K562 (cell line): ENCODE results near the gene PRRT1. TPM values are rescaled to one million over a fixed set of nuclear protein-coding genes. Genes with fewer than 3 reads are reported as not detected.

Source experiments
- ATAC-seq: fragments of 200-7000 bp; cut with Tn5 transposase; 3 replicates; pipeline ENCODE4 v1.9.1; 2020; ENCODE audit warnings: moderate library complexity
- BruUV-seq: library from RNA; stranded (reverse); fragments of 400-500 nt; replicated peaks from 2 replicates; lab custom pipeline; 2021; lab: Mats Ljungman, UMichigan
- CTCF ChIA-PET: fragments of 300-600 bp; formaldehyde crosslinking; extraction: SDS; loops from one replicate; lab custom pipeline; 2021; ENCODE audit warnings: low intra/inter-chr PET ratio; lab: Yijun Ruan, JAX
- POLR2A ChIA-PET: fragments of 300-600, 350-650 bp; sonication (Branson Sonifier 250); formaldehyde crosslinking; extraction: SDS; loops from one replicate; lab custom pipeline; 2021; ENCODE audit warnings: antibody characterized with exemption, inconsistent platforms; lab: Yijun Ruan, JAX
- DNase-seq, 4 experiments: peaks; one replicate each; pipeline versions ENCODE4 v3.0.0 to v3.0.0-alpha.2; 2011 to 2018; ENCODE audit warnings: low spot score in 3 of 4, mixed read lengths in 3 of 4; ENCODE audit errors: extremely low read depth in 1 of 4
- FAIRE-seq: peaks from 2 replicates; lab custom pipeline; 2011; peaks lifted over from hg19 to GRCh38; lab: Jason Lieb, UNC
- H2AFZ ChIP-seq: 2 replicates; pipeline ENCODE4 v1.6.0; 2011; ENCODE audit warnings: low read depth, low read length, control low read depth, inconsistent platforms
- H3K27ac ChIP-seq: fragments of 200-600 bp; 3 replicates; pipeline ENCODE4 v1.8.0; 2011; ENCODE audit warnings: low read depth, mild to moderate bottlenecking, control low read depth, inconsistent platforms, low read length, moderate library complexity, mixed read lengths; ENCODE audit errors: extremely low read depth
- H3K27me3 ChIP-seq, 2 experiments: fragments of 300-600 bp in 1 of 2; 2 replicates in 1 of 2; 3 replicates in 1 of 2; pipeline versions ENCODE4 v1.6.0 to v1.8.0; 2011; ENCODE audit warnings: inconsistent platforms in 2 of 2, low read length in 2 of 2, mild to moderate bottlenecking in 1 of 2, mixed read lengths in 1 of 2, moderate library complexity in 1 of 2; ENCODE audit not compliant: control insufficient read depth in 2 of 2, insufficient read depth in 2 of 2
- H3K36me3 ChIP-seq: fragments of 300-600 bp; 3 replicates; pipeline ENCODE4 v1.8.0; 2011; ENCODE audit warnings: mild to moderate bottlenecking, low read length, inconsistent platforms; ENCODE audit not compliant: control insufficient read depth, insufficient read depth
- H3K4me1 ChIP-seq, 2 experiments: fragments of 200-600 bp in 1 of 2; replicated peaks in 1 of 2; 2 replicates in 1 of 2; 3 replicates in 1 of 2; pipeline versions ENCODE4 v1.5.1 to v1.8.0; 2011; ENCODE audit warnings: inconsistent platforms in 2 of 2, low read length in 2 of 2, mild to moderate bottlenecking in 1 of 2, mixed read lengths in 1 of 2, moderate library complexity in 1 of 2; ENCODE audit not compliant: control insufficient read depth in 2 of 2, insufficient read depth in 2 of 2
- H3K4me2 ChIP-seq: 2 replicates; pipeline ENCODE4 v1.6.1; 2011; ENCODE audit warnings: low read length, control low read depth, inconsistent platforms, mixed read lengths; ENCODE audit not compliant: insufficient read depth
- H3K4me3 ChIP-seq: fragments of 200-600 bp; sonication (generic), shearing (Covaris generic); 2 replicates; pipeline ENCODE4 v1.5.1; 2016; ENCODE audit warnings: control low read depth, inconsistent platforms
- H3K79me2 ChIP-seq: fragments of 200-600 bp; 3 replicates; pipeline ENCODE4 v1.8.0; 2011; ENCODE audit warnings: low read length, inconsistent platforms; ENCODE audit not compliant: control insufficient read depth, insufficient read depth
- H3K9ac ChIP-seq, 2 experiments: 2 replicates each; pipeline versions ENCODE4 v1.6.0 to v1.6.1; 2011; ENCODE audit warnings: low read depth in 2 of 2, low read length in 2 of 2, control low read depth in 1 of 2, inconsistent platforms in 1 of 2, mild to moderate bottlenecking in 1 of 2, mixed read lengths in 1 of 2; ENCODE audit not compliant: insufficient read depth in 1 of 2
- H3K9me1 ChIP-seq: one replicate; pipeline ENCODE4 v1.6.0; 2011; ENCODE audit warnings: inconsistent platforms, mild to moderate bottlenecking, low read length, moderate library complexity; ENCODE audit not compliant: control insufficient read depth, insufficient read depth
- H3K9me3 ChIP-seq: replicated peaks from 2 replicates; pipeline ENCODE4 v1.5.1; 2011; ENCODE audit warnings: low read depth, low read length, inconsistent platforms; ENCODE audit not compliant: control insufficient read depth, insufficient read depth
- H4K20me1 ChIP-seq: replicated peaks from 2 replicates; pipeline ENCODE4 v1.6.1; 2011; ENCODE audit warnings: low read length, inconsistent platforms, mixed read lengths; ENCODE audit not compliant: control insufficient read depth, insufficient read depth
- BCOR ChIP-seq: fragments of 450-650 bp; IDR thresholded peaks from 2 replicates; pipeline ENCODE4 v1.6.1; 2016
- CC2D1A ChIP-seq: fragments of 450-650 bp; IDR thresholded peaks from 2 replicates; pipeline ENCODE4 v1.6.1; 2017; ENCODE audit warnings: mild to moderate bottlenecking
- CSDE1 ChIP-seq, 2 experiments: fragments of 450-650 bp; IDR thresholded peaks; 2 replicates each; pipeline ENCODE4 v1.6.1; 2016; ENCODE audit warnings: mild to moderate bottlenecking in 1 of 2
- FOXK2 ChIP-seq, 2 experiments: fragments of 450-650 bp; IDR thresholded peaks in 1 of 2; conservative IDR thresholded peaks in 1 of 2; 2 replicates each; pipeline ENCODE4 v1.6.1; 2016; ENCODE audit warnings: low read depth in 2 of 2, mild to moderate bottlenecking in 1 of 2
- HMGXB4 ChIP-seq: sonication (generic); formaldehyde crosslinking; IDR thresholded peaks from 2 replicates; pipeline ENCODE4 v1.8.1; 2023; ENCODE audit warnings: mild to moderate bottlenecking, missing genetic modification reagents
- HNRNPUL1 ChIP-seq: fragments of 200-400 bp; formaldehyde crosslinking; IDR thresholded peaks from 2 replicates; pipeline ENCODE4 v1.6.1; 2017; ENCODE audit warnings: low read length
- JUNB ChIP-seq: fragments of 450-650 bp; formaldehyde crosslinking; conservative IDR thresholded peaks from 2 replicates; pipeline ENCODE4 v1.4.0; 2020; ENCODE audit warnings: mild to moderate bottlenecking
- SNIP1 ChIP-seq: fragments of 450-650 bp; IDR thresholded peaks from 2 replicates; pipeline ENCODE4 v1.7.1; 2017; ENCODE audit warnings: low read depth, mild to moderate bottlenecking
- TARDBP ChIP-seq: fragments of 450-650 bp; IDR thresholded peaks from 2 replicates; pipeline ENCODE4 v1.6.1; 2016
- ZFPM2 ChIP-seq: fragments of 250-450 bp; sonication (Bioruptor Pico); IDR thresholded peaks from 2 replicates; pipeline ENCODE4 v1.5.1; 2022; ENCODE audit warnings: mild to moderate bottlenecking
- ZNF280B ChIP-seq: fragments of 250-450 bp; sonication (Bioruptor Pico); IDR thresholded peaks from 2 replicates; pipeline ENCODE4 v1.5.1; 2021; ENCODE audit warnings: mild to moderate bottlenecking
- ZNF316 ChIP-seq: fragments of 450-650 bp; IDR thresholded peaks from 2 replicates; pipeline ENCODE4 v1.6.1; 2016
- ZNF445 ChIP-seq: fragments of 250-450 bp; sonication (Bioruptor Pico); IDR thresholded peaks from 2 replicates; pipeline ENCODE4 v1.4.0; 2020; ENCODE audit warnings: low read depth, mild to moderate bottlenecking, moderate library complexity
- WGBS: fragments of 100-300 bp; shearing (Covaris generic); methylation state at CpG from one replicate; pipeline ENCODE4 v1.1.6; 2016; ENCODE audit warnings: low coverage, mixed read lengths; ENCODE audit not compliant: insufficient coverage; ENCODE audit errors: missing lambda C conversion rate; 5-methylcytosine and 5-hydroxymethylcytosine counted together
- in situ Hi-C: fragments of 300-500 bp; cut with MboI; formaldehyde crosslinking; loops from 4 replicates; pipeline ENCODE4 v1.15.0; 2018; ENCODE audit warnings: inconsistent platforms, mixed read lengths
- intact Hi-C: fragments of 100-400 bp; cut with micrococcal nuclease; formaldehyde crosslinking; loops from 2 replicates; pipeline ENCODE4 v1.14.2; 2022
- polyA plus RNA-seq, 8 experiments: library from polyadenylated mRNA; depleted of rRNA in 4 of 8; stranded (reverse) in 5 of 8; unstranded in 3 of 8; fragments of >200 nt; fragmentation: Nextera tagmentation in 2 of 8; fragmentation: Illumina TruSeq in 1 of 8; extraction: Ambion mirVana in 2 of 8; extraction: Trizol in 1 of 8; gene quantifications; 2 replicates each; pipeline versions ENCODE4 v1.2.1 to v1.2.3, GENCODE V29; 2011 to 2014; ENCODE audit warnings: inconsistent platforms in 1 of 8, missing spikeins in 1 of 8
- total RNA-seq, 7 experiments: library from RNA; depleted of rRNA in 6 of 7; stranded (reverse); fragments of >200 nt in 6 of 7; fragmentation: Illumina TruSeq in 2 of 7; extraction: Trizol in 2 of 7; gene quantifications; 2 replicates each; pipeline versions ENCODE4 v1.2.1 to v1.2.3, GENCODE V29; 2011 to 2021; ENCODE audit warnings: low replicate concordance in 1 of 7
- TF ChIP-seq, protein P1 (sequence below): fragments of 450-650 bp; IDR thresholded peaks from 2 replicates; pipeline ENCODE4 v1.6.1; 2016

PRRT1 gene
- total and polyA plus RNA-seq, 9 of the 15 experiments (the other 6 are each of a cell fraction or from before 2014, with no cell fraction given) = 0.14 to 3.5 (median 0.41) TPM

GRCh38 chr6:32115623-32116022 is 36.1 kb downstream of the PRRT1 start:
- Histone ChIP-seq H3K27me3 (no peaks in the 10 kb centered on the region), H3K4me2 (no peak overlapping the region), H3K27ac (no peak overlapping the region), H3K4me1 (peaks cover 7 to 14% of the 10 kb centered on the region in 2 experiments; a peak in 4 of 5 replicates), H3K4me3 (no peak overlapping the region), H3K9ac (0 out of 4 replicates have a peak overlapping the region, but pooled peaks of 1 of the 2 experiments have one; percentile 6), H3K9me3 (no peaks in the 10 kb centered on the region), H2AFZ (no peak overlapping the region), H3K36me3 (peaks cover 44% of the 10 kb centered on the region), H3K9me1 (peaks cover 3% of the 10 kb centered on the region), H4K20me1 (no peaks in the 10 kb centered on the region), H3K79me2 (no peaks in the 10 kb centered on the region)
- intact Hi-C loops = loop anchor here (5.0 to 10.0 kb wide), 3 partner anchors 52 to 299 kb away; partner anchors contain the start of gene ZBTB12
- FAIRE-seq (no peak), ATAC-seq (no peak), DNase-seq (no peak)
- in situ Hi-C loops = no loop called here
- ChIA-PET POLR2A (no interaction called here), CTCF (no interaction called here)
- TSS peak; percentile 51 for BruUV-seq
- 75% methylated on average over 6 of the region's 6 CpGs for whole genome bisulfite sequencing
- TF ChIP-seq ZFPM2 (no peak), TARDBP (no peak), ZNF316 (no peak), FOXK2 (conservative IDR thresholded peaks at IDR 0.05 in 1 of 2, IDR thresholded peaks at IDR 0.05 in 1 of 2; ENCODE audit: low read depth in 2 of 2) (no peak), ZNF280B (CRISPR knock-in tag) (no peak), JUNB (CRISPR knock-in tag) (no peak), CSDE1 (IDR thresholded peaks at IDR 0.05) (no peak), ZNF445 (CRISPR knock-in tag) (no peak), HMGXB4 (CRISPR knock-in tag) (no peak), HNRNPUL1 (no peak), CC2D1A (no peak), SNIP1 (no peak), BCOR (no peak)
- TF ChIP-seq, protein P1, sequence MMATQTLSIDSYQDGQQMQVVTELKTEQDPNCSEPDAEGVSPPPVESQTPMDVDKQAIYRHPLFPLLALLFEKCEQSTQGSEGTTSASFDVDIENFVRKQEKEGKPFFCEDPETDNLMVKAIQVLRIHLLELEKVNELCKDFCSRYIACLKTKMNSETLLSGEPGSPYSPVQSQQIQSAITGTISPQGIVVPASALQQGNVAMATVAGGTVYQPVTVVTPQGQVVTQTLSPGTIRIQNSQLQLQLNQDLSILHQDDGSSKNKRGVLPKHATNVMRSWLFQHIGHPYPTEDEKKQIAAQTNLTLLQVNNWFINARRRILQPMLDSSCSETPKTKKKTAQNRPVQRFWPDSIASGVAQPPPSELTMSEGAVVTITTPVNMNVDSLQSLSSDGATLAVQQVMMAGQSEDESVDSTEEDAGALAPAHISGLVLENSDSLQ = no peak
